ENCODE measurements around the gene ANTXR1. TPM values are rescaled to one million over a fixed set of nuclear protein-coding genes. Genes with fewer than 3 reads are reported as not detected.

The ANTXR1 gene
- total and polyA plus RNA-seq, 2 of the 8 experiments (the other 6 are each of a cell fraction or from before 2014, with no cell fraction given) = 15.8 to 44.3 TPM

DNA sequence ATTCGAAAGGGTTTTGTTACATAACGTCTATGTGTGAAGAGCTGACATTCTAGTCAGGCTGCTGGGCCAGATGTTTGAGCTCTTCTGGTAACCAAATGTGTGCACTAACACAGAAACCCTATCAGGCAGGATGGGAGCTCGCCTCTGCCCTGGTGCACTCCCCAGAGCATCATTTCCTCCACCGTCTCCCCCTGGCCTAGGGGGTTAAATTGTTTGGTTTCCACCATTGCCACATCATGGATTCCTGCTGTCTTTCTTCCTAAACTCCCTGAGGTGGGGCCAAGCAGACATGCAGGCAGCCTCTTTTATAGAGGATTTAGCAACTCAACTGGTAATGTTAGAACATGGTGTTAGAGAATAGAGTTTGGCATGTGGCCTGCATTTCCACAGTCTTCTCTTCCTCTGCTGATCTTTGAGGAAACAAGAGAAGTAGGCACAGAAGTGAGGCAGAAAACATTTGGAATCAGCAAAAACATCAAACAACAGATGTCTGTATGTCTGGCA is 87.3 kb downstream of the ANTXR1 start (continued):
- TF ChIP-seq GTF2F1 (IDR thresholded peaks at IDR 0.05; ENCODE audit: borderline replicate concordance, low read depth, low read length) = no peak
- no peak for TF ChIP-seq EP300 (IDR thresholded peaks at IDR 0.05; ENCODE audit: borderline replicate concordance in 1 of 2, low read depth in 2 of 2, low read length in 2 of 2)
- no peak for TF ChIP-seq RBBP5 (IDR thresholded peaks at IDR 0.05; ENCODE audit: borderline replicate concordance, low read depth, low read length)
- no peak for TF ChIP-seq TCF12 (IDR thresholded peaks at IDR 0.05; ENCODE audit: low read depth, low read length)

Data from H1 (cell line).